Erythroblast (primary cell): Measurements from ENCODE around the gene COA1.

Source experiments
- DNase-seq, 2 experiments: peaks; one replicate each; lab custom pipeline; 2025; lab: John Stamatoyannopoulos, UW
- GATA1 ChIP-seq: IDR thresholded peaks from 2 replicates; pipeline ENCODE4 v1.6.1; 2011; ENCODE audit warnings: low read depth, mild to moderate bottlenecking, control low read depth, low read length, moderate library complexity
- POLR2A ChIP-seq: IDR thresholded peaks from 2 replicates; pipeline ENCODE4 v1.6.1; 2011; ENCODE audit warnings: mild to moderate bottlenecking, low read length

The COA1 gene

DNA sequence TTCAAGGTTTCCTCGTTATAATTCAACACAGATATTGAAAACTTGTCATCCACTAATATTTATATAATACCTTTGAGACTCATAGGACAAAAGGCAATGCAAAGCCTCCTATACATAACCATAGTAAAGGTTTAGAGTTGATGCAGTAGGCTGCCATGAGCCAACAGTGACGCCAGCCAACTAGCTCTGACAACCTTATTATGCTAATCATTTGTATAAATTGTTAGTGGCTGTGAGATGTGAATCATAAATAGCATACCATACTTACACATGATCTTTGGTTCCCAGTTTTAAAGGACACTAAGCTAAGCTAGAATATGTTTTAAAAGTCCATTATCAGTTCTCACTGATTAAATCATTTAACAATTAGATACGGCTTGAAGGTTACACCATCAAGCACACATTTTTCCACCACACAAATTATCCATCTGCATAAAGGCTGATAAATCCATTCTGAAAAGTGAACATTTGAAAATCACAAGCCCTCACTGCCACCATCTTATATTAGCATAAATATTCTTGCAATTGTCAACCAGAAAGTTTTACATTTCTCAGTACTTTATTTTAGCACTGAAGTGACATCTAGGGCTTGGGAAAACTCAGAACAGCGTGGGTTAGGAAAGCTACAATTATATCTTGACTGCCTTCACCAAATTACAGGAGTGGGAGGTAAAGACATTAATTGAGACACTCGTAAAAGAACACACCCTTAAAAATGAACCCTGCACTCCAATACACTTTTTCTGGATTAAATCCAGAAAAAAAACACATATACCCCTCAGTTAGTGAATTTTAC, 30.7 kb downstream of the COA1 start:
- TF ChIP-seq GATA1 (no peak), POLR2A (no peak)
- no peak for DNase-seq

DNA sequence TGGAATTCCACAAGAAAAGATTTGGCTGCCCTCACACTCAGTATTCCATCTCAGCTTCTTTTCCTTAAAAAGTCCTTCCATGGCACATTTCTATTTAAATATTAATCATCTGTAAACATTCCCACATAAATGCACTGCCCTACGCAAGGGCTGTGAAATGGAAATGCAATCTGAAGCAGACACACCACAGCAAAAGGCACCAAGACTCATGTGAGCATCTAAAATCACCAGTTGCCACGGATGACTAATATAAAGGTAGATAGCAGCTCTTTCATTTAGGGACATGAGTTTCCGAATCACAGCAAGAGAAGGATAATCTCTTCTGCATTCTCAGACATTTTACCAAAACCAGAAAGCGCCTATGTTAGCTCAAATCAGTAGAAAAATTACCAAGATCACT, 31.6 kb downstream of the COA1 start:
- no peak for TF ChIP-seq GATA1
- no peak for TF ChIP-seq POLR2A
- DNase-seq: no peak

DNA sequence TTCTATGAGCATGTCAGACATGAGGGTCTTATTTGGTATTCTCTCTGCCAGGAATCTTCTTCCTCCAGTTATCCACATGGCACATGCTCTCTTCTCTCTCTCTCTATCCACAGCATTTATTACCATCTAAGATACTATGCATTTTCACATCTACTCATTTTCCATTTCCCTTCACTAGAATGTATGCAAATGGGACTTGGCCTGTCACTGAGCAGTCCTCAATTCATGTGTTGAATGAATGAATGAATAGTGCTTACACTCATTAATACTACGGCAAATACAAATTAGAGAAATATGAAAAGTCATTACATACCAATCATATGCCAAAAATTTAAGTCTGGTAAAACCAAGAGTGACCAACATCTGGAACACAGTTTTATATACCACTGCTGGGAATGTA, 34.0 kb downstream of the COA1 start:
- DNase-seq: no peak

DNA sequence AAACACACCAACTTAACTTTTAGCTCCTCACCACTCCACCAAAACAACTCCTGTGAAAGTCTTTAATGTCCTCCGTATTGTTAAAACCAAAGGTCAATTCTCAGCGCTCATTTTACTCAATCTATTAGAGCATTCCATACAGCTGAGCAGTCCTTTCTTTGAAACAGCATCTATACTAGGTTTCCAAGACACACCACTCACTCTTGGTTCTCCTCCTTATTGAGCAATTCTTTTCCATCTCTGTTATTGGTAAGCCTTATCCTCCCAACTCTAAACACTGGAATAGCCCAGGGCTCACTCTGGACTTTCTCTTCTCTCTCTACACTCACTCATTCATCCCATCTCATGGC, 34.9 kb downstream of the COA1 start:
- no peak for DNase-seq
- TF ChIP-seq GATA1 (no peak), POLR2A (no peak)

More for the DNA sequence above, 34.0 kb downstream of the COA1 start:
- TF ChIP-seq GATA1 (no peak), POLR2A (no peak)

DNA sequence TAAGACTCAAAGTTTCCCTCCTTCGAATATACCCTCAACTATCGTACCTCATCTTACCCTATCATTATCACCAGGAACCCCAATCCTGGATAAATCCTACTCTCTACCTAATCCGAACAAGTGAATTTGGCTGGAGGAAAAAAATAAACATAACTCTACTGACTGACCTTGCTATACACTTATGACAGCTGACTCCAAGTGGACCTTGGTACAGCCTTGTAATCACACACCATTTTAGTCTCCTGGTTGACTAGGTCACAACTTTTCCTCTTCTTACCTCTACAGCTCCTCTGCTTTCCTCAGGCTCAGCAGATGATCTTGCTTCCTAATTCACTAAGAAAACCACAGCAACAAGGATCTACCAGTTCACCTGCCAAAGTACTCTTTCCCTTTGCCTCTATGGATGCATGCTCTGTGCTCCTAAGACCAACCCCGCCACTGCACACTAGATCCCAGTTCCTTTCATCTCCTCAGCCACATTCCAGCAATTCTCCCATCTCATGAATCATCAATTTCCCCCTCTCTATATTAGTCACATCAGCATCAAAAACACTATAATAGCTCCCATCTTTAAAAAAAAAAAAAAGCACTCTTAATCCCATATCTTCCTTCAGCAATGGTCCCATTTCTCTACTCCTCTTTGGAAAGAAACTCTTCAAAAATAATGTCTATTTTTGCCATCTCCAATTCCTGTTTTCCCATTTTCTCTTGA, 35.5 kb downstream of the COA1 start:
- DNase-seq: no peak
- no peak for TF ChIP-seq POLR2A
- no peak for TF ChIP-seq GATA1

DNA sequence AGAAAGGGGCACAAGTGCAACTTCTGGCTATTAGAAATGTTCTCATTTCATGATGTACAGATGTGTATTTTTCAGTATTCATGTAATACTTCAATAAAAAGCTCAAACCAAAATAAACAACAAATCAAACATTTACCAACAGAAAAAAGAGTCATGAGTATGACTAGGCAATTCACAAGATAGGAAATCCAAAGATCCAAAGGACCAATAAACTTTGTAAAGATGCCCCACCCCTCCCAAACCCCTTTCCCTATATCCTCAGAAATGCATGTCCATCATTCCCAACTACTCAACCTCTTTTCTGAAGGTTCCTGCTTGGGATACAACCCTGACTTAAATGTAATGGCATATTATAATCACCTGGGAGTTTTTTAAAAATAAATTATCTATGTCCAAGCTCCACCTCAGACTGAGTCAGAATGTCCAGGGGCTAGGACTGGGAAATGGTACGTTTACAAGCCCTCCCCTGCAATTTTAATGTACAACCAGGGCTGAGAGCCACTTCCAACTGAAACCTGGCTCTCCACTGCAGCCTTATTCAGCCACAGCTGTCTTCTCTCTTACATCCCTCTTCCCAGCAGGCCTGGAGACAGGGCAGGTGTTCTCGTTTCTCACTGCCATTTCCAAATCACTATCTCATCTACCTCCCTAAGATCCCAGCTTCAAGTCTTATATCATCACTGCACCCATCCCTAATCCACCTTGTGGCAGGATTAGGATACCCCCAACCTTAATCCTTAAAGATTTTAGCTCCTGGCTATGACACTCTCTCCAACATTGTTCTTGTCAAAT, 36.5 kb downstream of the COA1 start:
- no peak for DNase-seq
- no peak for TF ChIP-seq GATA1
- TF ChIP-seq POLR2A: no peak

DNA sequence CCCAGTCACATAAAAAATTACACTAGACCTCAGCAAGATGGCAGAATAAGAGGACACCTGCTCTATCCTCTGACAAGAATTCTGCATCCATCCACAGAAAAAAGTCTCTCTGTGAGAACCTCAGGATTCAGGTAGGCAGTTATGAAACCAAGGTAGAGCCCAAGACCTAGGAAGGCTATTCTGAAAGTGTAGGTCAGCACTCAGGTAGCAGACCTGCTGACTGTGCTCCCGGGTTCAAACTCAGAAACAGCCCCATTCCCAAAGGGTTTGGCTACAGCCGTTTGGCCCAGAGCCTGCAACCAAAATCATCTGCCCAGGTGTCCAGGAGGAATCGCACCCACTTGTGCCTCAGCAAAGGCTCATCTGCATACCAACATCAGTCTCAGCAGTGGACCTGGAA, 37.7 kb downstream of the COA1 start:
- TF ChIP-seq POLR2A (no peak), GATA1 (no peak)
- no peak for DNase-seq

DNA sequence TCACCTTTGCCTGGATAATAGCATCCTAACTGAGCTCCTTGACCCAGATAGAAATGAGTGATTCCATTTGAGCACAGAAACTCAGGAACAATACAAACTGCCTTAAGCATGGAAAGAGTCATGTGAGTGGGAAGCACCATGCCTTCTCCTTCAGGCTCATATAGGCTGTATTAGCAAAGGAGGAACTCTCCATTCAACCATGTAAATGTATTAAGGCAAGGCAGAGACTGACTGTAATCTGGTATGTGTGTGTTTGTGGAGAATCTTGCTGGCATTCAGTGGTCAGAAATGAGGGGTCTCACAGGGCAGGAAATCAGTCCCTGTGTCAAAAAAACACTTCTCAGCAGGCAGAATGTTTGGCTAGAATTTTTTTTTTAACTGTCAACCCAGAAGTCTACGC, 40.2 kb downstream of the COA1 start:
- no peak for DNase-seq
- TF ChIP-seq POLR2A (no peak), GATA1 (no peak)

DNA sequence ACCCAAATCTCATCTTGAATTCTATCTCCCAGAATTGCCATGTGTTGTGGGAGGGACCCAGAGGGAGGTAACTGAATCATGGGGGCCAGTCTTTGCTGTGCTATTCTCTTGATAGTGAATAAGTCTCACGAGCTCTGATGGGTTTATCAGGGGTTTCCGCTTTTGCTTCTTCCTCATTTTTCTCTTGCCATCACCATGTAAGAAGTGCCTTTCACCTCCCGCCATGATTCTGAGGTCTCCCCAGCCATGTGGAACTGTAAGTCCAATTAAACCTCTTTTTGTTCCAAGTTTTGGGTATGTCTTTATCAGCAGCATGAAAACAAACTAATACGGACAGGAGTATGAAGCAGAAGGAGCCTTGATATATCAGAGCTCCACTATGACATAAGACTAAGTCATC, 41.5 kb downstream of the COA1 start:
- peak in 1 of 2 experiments; percentile 2 for DNase-seq

DNA sequence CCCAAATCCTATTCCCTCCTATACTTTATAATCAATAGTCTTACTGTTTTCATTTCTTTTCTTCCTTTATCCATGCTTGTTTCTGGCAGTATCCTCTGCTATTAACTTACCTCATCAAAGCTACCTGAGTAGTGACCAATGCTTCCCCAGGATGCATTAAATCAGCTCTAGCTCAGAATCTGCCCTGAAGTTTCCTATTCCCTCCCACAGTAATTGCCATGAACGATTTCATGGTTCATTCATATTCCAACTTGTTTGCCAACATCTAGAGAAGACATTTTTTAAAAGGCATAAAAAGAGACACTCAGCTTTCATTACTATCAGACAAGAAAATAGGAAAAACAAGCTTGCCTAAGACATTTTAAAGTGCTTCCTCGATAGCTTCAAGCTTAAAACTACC, 42.3 kb downstream of the COA1 start:
- TF ChIP-seq GATA1 (no peak), POLR2A (no peak)

DNA sequence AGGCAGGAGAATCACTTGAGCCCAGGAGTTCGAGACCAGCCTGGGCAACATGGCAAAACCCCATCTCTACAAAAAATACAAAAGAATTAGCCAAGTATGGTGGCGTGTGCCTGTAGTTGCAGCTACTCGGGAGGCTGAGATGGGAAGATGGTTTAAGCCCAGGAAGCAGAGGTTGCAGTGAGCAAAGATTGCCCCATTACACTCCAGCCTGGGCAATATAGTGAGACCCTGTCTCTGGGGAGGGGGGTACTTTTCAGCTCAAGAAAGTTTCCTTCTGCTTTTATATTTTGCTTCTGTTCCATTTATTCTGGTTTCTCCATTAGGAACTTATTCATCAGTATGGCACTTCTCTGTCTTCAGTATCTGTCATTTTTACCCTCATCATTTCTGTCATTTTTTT, 48.6 kb downstream of the COA1 start:
- TF ChIP-seq GATA1 (no peak), POLR2A (no peak)
- DNase-seq: no peak

More for the DNA sequence above, 42.3 kb downstream of the COA1 start:
- DNase-seq: no peak

DNA sequence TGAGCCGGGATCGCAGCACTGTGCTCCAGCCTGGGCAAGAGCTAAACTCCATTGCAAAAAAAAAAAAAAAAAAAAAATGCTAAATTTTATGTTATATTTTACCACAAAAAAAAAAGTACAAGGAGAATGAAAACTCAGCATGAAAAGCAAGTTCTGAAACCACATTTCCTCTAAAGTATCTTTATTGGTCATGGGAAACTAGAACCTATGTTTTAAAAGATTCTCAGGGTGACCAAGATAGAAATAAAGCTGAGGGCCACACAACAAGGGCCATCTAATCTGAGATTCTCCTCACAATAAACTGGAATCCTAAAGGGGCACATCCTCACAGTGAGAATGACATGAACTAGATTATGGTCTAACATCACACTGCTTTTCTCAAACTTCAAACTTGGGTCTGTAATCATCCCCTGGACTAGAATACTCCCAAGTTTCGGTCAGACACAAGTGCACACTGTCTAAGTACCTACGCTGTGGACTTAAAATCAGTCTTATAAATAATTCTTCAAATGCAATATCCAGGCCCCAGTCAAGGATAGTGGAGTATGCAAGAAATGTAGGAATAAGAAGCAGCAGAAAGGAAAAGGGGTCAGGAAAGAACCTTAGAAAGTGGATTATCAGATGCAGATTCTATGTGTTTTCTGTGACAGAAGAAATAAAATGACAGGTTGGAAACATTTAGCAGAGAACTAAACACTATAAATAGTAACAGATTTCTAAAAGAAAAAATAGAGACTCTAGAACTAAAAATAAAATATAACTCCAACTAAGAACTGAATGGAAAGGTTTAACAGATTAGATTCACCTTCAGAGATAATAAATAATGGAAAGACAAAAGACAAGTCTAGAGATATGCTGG, 49.9 kb downstream of the COA1 start:
- TF ChIP-seq POLR2A (no peak), GATA1 (no peak)
- no peak for DNase-seq

DNA sequence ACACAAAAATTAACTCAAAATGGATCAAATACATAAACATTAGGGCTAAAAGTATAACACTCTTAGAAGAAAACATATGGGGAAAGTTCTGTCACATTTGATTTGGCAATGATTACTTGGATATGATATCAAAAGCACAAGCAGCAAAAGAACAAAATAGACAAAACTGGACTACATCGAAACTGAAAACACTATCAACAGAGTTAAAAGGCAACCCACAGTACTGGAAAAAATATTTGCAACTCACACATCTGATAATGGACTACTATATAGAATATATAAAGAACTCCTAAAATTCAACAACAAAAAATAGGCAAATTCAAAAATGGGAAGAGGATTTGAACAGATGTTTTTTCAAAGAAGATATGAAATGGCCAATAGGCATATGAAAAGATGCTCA, 51.0 kb downstream of the COA1 start:
- no peak for DNase-seq
- TF ChIP-seq POLR2A (no peak), GATA1 (no peak)
